Endothelial cell of umbilical vein (primary cell): ENCODE data around the gene HNRNPA1L2.

Experiments
- POLR2AphosphoS5 ChIP-seq: IDR thresholded peaks from 2 replicates; pipeline ENCODE4 v1.6.1; 2012; ENCODE audit warnings: low read depth, mild to moderate bottlenecking, control low read depth, low read length, moderate library complexity; ENCODE audit not compliant: insufficient read depth
- TF ChIP-seq, protein P1 (sequence below), 2 donors: IDR thresholded peaks; 1 replicate in 1 of 2; 2 replicates in 1 of 2; pipeline ENCODE4 v1.5.1; 2011; ENCODE audit warnings: low read length in 2 of 2, mild to moderate bottlenecking in 2 of 2, moderate library complexity in 2 of 2, control low read depth in 1 of 2, inconsistent platforms in 1 of 2, low read depth in 1 of 2; ENCODE audit not compliant: insufficient read depth in 1 of 2; ENCODE audit errors: extremely low read depth in 1 of 2
- TF ChIP-seq, protein P2 (sequence below): IDR thresholded peaks from 2 replicates; pipeline ENCODE4 v1.6.1; 2011; ENCODE audit not compliant: insufficient read depth, insufficient read length

DNA sequence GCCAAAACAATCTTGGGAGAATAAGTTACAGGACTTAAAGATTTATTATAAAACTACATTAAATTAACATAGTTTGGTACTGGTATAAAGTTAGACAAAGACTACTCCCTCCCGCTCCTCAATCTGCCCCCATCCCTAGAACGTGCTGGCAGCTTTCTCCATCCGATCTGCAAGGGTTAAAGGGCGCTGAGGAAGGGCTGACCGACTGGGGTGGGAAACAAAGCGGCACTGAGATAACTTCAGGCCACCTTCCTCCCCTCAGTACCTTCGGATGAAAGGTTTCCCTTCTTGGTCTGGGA is 9.6 kb downstream of the HNRNPA1L2 start:
- TF ChIP-seq, protein P1, sequence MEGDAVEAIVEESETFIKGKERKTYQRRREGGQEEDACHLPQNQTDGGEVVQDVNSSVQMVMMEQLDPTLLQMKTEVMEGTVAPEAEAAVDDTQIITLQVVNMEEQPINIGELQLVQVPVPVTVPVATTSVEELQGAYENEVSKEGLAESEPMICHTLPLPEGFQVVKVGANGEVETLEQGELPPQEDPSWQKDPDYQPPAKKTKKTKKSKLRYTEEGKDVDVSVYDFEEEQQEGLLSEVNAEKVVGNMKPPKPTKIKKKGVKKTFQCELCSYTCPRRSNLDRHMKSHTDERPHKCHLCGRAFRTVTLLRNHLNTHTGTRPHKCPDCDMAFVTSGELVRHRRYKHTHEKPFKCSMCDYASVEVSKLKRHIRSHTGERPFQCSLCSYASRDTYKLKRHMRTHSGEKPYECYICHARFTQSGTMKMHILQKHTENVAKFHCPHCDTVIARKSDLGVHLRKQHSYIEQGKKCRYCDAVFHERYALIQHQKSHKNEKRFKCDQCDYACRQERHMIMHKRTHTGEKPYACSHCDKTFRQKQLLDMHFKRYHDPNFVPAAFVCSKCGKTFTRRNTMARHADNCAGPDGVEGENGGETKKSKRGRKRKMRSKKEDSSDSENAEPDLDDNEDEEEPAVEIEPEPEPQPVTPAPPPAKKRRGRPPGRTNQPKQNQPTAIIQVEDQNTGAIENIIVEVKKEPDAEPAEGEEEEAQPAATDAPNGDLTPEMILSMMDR (IDR thresholded peaks at IDR 0.05; ENCODE audit: extremely low read depth in 1 of 2, insufficient read depth in 1 of 2, low read depth in 1 of 2, low read length in 2 of 2), result no peak
- no peak for TF ChIP-seq POLR2AphosphoS5
- TF ChIP-seq, protein P2, sequence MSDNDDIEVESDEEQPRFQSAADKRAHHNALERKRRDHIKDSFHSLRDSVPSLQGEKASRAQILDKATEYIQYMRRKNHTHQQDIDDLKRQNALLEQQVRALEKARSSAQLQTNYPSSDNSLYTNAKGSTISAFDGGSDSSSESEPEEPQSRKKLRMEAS, result no peak
